Measurements from ENCODE around the gene VPREB3. TPM values are rescaled to one million over a fixed set of nuclear protein-coding genes. Genes with fewer than 3 reads are reported as not detected.

VPREB3 gene
- total RNA-seq, 1 experiment from 2014 or later = 1.1 TPM

DNA sequence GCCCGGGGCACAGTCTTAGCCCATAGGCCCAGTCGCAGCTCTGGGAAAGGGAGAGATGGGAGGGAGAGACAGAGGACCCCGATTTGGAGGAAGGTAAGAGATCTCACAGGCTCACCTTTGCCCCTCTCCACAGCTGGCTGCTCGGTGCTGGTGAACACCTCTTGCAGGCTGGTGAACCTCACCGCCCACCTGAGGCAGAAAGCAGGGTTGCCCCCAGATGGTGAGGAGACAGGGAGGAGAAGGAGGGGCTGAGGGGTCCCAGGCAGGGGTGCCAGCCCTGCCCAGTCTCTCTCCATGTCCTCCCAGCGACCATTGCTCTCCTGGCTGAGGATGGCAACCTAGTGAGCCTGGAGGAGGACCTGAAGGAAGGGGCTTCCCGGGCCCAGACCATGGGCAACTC lies 9.7 kb upstream of the VPREB3 start:
- Histone ChIP-seq H3K4me3 (no peak overlapping the region), H3K4me2 (no peak overlapping the region), H3F3A (ENCODE audit: insufficient read depth, low read depth) (peaks cover 7% of the 10 kb centered on the region; the same call in 1 of the 2 replicates)

DNA sequence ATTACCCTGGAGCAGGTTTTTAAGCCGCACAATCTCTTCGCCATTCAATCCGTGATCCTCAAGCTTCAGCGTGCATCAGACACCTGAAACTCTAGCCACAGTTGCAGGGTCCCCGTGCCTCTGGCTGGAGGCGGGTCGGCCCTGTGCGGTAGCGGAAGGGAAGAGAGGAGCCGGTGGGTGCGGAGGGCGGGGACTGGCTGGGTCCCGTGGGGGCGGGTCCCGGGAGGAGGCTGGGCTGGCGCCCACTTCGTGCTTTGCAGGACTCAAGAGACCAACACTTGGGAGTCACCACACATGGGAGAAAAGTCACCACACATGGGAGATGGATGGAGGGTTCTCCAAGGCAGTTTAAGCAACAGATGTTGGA lies 9.3 kb upstream of the VPREB3 start:
- no peak overlapping the region for H3K4me2 ChIP-seq
- no peaks in the 10 kb centered on the region for H3K9me3 ChIP-seq (ENCODE audit: insufficient read depth, low read depth)
- CTCF ChIA-PET = no interaction called here
- POLR2A ChIA-PET (ENCODE audit: unreplicated experiment) = no interaction called here
- H3K27me3 ChIP-seq (ENCODE audit: insufficient read depth, low read depth) = no peaks in the 10 kb centered on the region
- H4K20me1 ChIP-seq (ENCODE audit: insufficient read depth) = peaks cover 28% of the 10 kb centered on the region
- H3F3A ChIP-seq (ENCODE audit: insufficient read depth, low read depth) = peaks cover 6% of the 10 kb centered on the region; the same call in 1 of the 2 replicates
- H2AFZ ChIP-seq = no peak overlapping the region
- no peak overlapping the region for H3K27ac ChIP-seq
- intact Hi-C loops (cut with micrococcal nuclease; ENCODE audit: unreplicated experiment) = no loop called here
- H3K4me3 ChIP-seq = no peak overlapping the region
- peaks cover 19% of the 10 kb centered on the region for H3K4me1 ChIP-seq (replicated peaks; ENCODE audit: insufficient read depth)
- TF ChIP-seq EZH2 (IDR thresholded peaks at IDR 0.05; ENCODE audit: low read depth) = no peak
- TF ChIP-seq, protein P1, sequence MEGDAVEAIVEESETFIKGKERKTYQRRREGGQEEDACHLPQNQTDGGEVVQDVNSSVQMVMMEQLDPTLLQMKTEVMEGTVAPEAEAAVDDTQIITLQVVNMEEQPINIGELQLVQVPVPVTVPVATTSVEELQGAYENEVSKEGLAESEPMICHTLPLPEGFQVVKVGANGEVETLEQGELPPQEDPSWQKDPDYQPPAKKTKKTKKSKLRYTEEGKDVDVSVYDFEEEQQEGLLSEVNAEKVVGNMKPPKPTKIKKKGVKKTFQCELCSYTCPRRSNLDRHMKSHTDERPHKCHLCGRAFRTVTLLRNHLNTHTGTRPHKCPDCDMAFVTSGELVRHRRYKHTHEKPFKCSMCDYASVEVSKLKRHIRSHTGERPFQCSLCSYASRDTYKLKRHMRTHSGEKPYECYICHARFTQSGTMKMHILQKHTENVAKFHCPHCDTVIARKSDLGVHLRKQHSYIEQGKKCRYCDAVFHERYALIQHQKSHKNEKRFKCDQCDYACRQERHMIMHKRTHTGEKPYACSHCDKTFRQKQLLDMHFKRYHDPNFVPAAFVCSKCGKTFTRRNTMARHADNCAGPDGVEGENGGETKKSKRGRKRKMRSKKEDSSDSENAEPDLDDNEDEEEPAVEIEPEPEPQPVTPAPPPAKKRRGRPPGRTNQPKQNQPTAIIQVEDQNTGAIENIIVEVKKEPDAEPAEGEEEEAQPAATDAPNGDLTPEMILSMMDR (conservative IDR thresholded peaks at IDR 0.05) = no peak
- H3K9me2 ChIP-seq (ENCODE audit: insufficient read depth) = no peaks in the 10 kb centered on the region
- peaks cover 4% of the 10 kb centered on the region; the same call in 1 of the 2 replicates for H3K36me3 ChIP-seq (ENCODE audit: low read depth)
- no TSS peak for BruUV-seq (replicated peaks)
- DNase-seq = no peak
- H3K79me2 ChIP-seq (ENCODE audit: low read depth) = peaks cover 10% of the 10 kb centered on the region

More for the DNA sequence above, 9.7 kb upstream of the VPREB3 start:
- intact Hi-C loops (cut with micrococcal nuclease; ENCODE audit: unreplicated experiment) = no loop called here
- Histone ChIP-seq H3K79me2 (ENCODE audit: low read depth) (peaks cover 10% of the 10 kb centered on the region), H3K4me1 (replicated peaks; ENCODE audit: insufficient read depth) (peaks cover 19% of the 10 kb centered on the region), H3K27me3 (ENCODE audit: insufficient read depth, low read depth) (no peaks in the 10 kb centered on the region), H3K27ac (no peak overlapping the region), H3K36me3 (ENCODE audit: low read depth) (peaks cover 4% of the 10 kb centered on the region; the same call in 1 of the 2 replicates), H4K20me1 (ENCODE audit: insufficient read depth) (peaks cover 28% of the 10 kb centered on the region), H3K9me3 (ENCODE audit: insufficient read depth, low read depth) (no peaks in the 10 kb centered on the region), H2AFZ (no peak overlapping the region), H3K9me2 (ENCODE audit: insufficient read depth) (no peaks in the 10 kb centered on the region)
- BruUV-seq (replicated peaks) = no TSS peak
- DNase-seq = no peak
- CTCF ChIA-PET = no interaction called here
- no peak for TF ChIP-seq EZH2 (IDR thresholded peaks at IDR 0.05; ENCODE audit: low read depth)
- TF ChIP-seq, protein P1 (conservative IDR thresholded peaks at IDR 0.05) = no peak
- POLR2A ChIA-PET (ENCODE audit: unreplicated experiment) = no interaction called here

DNA sequence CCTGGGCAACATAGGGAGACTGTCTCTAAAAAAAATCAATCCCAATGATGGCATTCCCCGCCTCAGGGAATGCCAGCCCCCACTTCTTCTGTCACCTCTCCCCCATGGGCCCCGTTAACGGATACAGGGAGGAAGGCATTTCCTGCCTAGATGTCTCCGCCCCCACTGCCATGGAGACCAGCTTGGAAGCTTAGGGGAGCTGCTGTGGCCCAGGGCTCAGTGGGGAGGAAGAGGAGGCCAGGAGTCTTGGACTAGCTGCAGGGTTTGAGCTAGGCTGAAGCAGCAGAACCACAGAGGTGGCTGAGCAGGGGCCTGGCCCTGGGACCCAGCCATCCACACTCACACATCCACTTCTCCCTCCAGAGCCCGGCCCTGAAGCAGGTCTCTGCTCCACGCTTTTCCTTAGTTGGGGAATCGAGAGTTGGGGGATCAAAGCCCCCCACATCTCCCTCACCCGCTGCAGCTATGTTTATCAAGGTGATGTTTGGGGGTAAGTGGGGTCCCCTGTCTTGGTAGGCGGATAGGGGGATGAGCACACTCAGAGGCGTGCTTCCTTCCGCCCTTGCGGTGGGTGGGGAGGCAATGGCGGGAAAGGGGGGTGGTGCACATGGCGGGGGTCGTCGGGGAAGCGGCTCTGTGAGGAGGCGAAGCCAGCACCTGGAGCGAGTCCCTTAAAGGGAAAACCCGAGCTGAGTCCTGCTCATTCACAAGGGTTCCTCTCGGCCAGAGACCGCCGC lies 8.8 kb upstream of the VPREB3 start, which contains the start of gene C22orf15:
Gene C22orf15 (plus strand): TSS at position 149 of the 737 bp plus-strand sequence. CDS start 317 bp downstream, at position 466.
- ChIA-PET CTCF (interaction anchor here (0.8 kb wide), 1 partner anchor 1604 kb away, joined by 5 read pairs; no protein-coding TSS in a partner anchor), POLR2A (ENCODE audit: unreplicated experiment) (no interaction called here)
- H3K79me2 ChIP-seq (ENCODE audit: low read depth) = peaks cover 10% of the 10 kb centered on the region
- H4K20me1 ChIP-seq (ENCODE audit: insufficient read depth) = peaks cover 28% of the 10 kb centered on the region
- intact Hi-C loops (cut with micrococcal nuclease; ENCODE audit: unreplicated experiment) = no loop called here
- peaks cover 19% of the 10 kb centered on the region for H3K4me1 ChIP-seq (replicated peaks; ENCODE audit: insufficient read depth)
- no peak within 1 kb of the TSS for H3K27ac ChIP-seq
- peaks cover 4% of the 10 kb centered on the region; the same call in 1 of the 2 replicates for H3K36me3 ChIP-seq (ENCODE audit: low read depth)
- no peak within 1 kb of the TSS for H3K4me3 ChIP-seq
- no peak for DNase-seq
- no peaks in the 10 kb centered on the region for H3K9me3 ChIP-seq (ENCODE audit: insufficient read depth, low read depth)
- H2AFZ ChIP-seq = no peak within 1 kb of the TSS
- no peaks in the 10 kb centered on the region for H3K27me3 ChIP-seq (ENCODE audit: insufficient read depth, low read depth)
- peaks cover 6% of the 10 kb centered on the region; the same call in 1 of the 2 replicates for H3F3A ChIP-seq (ENCODE audit: insufficient read depth, low read depth)
- no TSS peak for BruUV-seq (replicated peaks)
- TF ChIP-seq EZH2 (IDR thresholded peaks at IDR 0.05; ENCODE audit: low read depth) = no peak
- H3K4me2 ChIP-seq = no peak within 1 kb of the TSS
- no peaks in the 10 kb centered on the region for H3K9me2 ChIP-seq (ENCODE audit: insufficient read depth)

Measured in PC-9 (cell line).